Stimulated activated effector memory CD8-positive, alpha-beta T cell treated with anti-CD3 and anti-CD28 coated beads, Interleukin-12 subunit alpha, Interleukin-12 subunit beta, amount 100 ng/mL, for 72 hours (primary cell): ENCODE measurements around the gene CCDC187.

Source experiments
- ATAC-seq: fragments of 150-1000 bp; cut with Tn5 transposase; 2 replicates; pipeline ENCODE4 v1.10.0; 2021
- DNase-seq, 2 donors: peaks; one replicate each; pipeline ENCODE4 v3.0.0; 2021 to 2022; ENCODE audit warnings: low spot score in 2 of 2
- H3K27ac Mint-ChIP-seq: one replicate; pipeline ENCODE4 v1.8.0; 2022; ENCODE audit warnings: mild to moderate bottlenecking, mixed read lengths
- H3K36me3 Mint-ChIP-seq: one replicate; pipeline ENCODE4 v1.8.0; 2022; ENCODE audit warnings: mild to moderate bottlenecking, mixed read lengths
- H3K4me1 Mint-ChIP-seq: one replicate; pipeline ENCODE4 v1.8.0; 2022; ENCODE audit warnings: mixed read lengths
- H3K4me3 Mint-ChIP-seq: one replicate; pipeline ENCODE4 v1.8.0; 2022; ENCODE audit warnings: mild to moderate bottlenecking, mixed read lengths
- H3K9me3 Mint-ChIP-seq: one replicate; pipeline ENCODE4 v1.8.0; 2022; ENCODE audit warnings: mixed read lengths

The CCDC187 gene

DNA sequence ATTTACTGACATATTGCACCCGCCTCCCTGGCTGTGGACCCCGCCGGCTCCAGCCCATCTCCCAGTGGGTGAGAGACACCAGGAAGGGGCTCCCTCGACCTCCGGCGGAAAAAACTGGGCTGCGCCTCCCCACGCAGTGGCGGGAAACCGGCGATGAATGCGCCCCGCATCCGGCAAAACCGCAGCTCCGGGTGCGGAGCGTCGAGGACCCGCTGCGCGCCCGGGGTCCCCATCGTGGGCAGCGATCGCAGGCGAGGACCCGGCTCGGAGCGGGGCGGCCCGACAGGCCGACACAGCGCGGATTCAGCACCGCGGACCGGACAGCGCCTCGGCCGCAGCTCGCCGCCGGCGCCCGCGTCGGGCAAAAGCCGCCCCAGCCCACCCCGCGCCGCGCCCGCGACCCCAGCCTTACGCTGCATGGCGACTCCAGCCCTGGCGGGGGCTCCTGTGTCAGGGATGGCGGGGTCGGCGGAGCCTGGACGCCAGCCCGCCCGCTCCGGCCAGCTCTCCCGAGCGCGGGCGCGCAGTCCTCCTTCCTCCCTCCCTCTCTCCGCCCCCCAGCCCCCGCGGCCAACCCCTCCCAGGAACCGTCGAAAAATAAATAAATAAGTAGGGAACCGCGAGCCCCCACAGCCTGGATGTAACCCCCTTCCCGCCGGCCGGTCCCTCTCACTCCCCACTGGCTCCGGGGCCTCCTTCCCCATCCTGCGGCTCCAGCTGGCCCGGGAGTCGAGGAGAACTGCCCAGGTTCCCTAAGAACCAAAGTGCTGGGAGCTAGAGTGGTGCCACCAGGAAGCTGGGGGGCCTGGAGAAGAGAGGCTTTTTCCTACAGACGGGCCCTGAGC is 102.1 kb downstream of the CCDC187 start:
- Mint-ChIP-seq H3K4me1 (peaks cover 2% of the 10 kb centered on the region), H3K9me3 (no peaks in the 10 kb centered on the region), H3K27ac (no peak overlapping the region), H3K4me3 (no peak overlapping the region), H3K36me3 (no peaks in the 10 kb centered on the region)
- ATAC-seq: no peak
- DNase-seq: no peak

GRCh38 chr9:136201174-136201573 is 102.7 kb downstream of the CCDC187 start:
- H3K4me1 Mint-ChIP-seq: peaks cover 8% of the 10 kb centered on the region
- DNase-seq (no peak), ATAC-seq (no peak)
- H3K4me3 Mint-ChIP-seq: no peak overlapping the region
- H3K9me3 Mint-ChIP-seq: no peaks in the 10 kb centered on the region
- H3K36me3 Mint-ChIP-seq: no peaks in the 10 kb centered on the region
- H3K27ac Mint-ChIP-seq: no peak overlapping the region

GRCh38 chr9:136200424-136200823 is 103.5 kb downstream of the CCDC187 start:
- no peak for DNase-seq
- peaks cover 8% of the 10 kb centered on the region for H3K4me1 Mint-ChIP-seq
- ATAC-seq: no peak
- no peaks in the 10 kb centered on the region for H3K9me3 Mint-ChIP-seq
- no peaks in the 10 kb centered on the region for H3K36me3 Mint-ChIP-seq
- H3K27ac Mint-ChIP-seq: no peak overlapping the region
- H3K4me3 Mint-ChIP-seq: no peak overlapping the region
